DMS53 treated with DMSO at 0.1 percent for 48 hours (cell line): ENCODE results near the gene C1orf159.

Source experiments
- DNase-seq: peaks from one replicate; lab custom pipeline; 2025; ENCODE audit not compliant: unreplicated experiment; lab: John Stamatoyannopoulos, UW

The C1orf159 gene

DNA sequence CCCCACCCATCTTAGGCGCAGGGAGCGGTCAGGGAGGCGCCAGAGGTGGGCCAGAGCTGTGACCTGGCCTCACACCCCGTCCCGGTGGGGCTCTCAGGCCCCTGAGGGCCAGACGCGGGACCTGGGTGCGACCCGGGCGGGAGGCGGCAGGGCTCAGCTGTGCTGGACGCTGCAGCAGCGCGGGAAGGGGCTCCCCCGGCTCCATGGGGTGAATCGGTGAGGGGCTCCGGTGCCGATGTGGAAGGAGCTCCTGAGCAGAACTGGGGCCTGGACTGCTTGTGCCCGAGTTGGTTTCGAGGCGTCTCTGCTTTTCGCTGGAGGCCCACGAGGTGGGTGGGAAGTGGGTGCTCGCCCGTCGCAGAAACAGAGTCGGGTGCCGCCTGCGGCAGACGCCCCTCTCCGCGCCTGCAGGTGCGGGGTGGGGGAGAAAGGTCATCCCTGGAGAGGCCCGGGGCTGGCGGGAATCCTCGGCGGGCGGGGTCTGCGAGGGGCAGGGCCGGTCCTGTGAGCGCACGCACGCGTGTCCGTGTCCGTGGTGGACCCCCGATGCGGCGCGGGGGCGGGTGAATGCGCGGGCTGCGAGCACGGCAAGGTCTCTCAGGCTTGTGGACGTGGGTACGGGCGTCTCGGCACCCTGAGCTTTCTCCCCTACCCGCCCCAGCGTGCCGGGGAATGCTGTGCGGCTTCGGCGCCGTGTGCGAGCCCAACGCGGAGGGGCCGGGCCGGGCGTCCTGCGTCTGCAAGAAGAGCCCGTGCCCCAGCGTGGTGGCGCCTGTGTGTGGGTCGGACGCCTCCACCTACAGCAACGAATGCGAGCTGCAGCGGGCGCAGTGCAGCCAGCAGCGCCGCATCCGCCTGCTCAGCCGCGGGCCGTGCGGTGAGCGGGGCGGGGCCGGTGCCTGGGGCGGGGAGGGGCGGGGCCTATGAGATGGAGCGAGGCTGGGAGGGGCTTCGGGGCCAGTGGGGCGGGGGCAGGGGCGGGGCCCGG lies 75.6 kb downstream of the C1orf159 start:
- DNase-seq = peak; percentile 78

DNA sequence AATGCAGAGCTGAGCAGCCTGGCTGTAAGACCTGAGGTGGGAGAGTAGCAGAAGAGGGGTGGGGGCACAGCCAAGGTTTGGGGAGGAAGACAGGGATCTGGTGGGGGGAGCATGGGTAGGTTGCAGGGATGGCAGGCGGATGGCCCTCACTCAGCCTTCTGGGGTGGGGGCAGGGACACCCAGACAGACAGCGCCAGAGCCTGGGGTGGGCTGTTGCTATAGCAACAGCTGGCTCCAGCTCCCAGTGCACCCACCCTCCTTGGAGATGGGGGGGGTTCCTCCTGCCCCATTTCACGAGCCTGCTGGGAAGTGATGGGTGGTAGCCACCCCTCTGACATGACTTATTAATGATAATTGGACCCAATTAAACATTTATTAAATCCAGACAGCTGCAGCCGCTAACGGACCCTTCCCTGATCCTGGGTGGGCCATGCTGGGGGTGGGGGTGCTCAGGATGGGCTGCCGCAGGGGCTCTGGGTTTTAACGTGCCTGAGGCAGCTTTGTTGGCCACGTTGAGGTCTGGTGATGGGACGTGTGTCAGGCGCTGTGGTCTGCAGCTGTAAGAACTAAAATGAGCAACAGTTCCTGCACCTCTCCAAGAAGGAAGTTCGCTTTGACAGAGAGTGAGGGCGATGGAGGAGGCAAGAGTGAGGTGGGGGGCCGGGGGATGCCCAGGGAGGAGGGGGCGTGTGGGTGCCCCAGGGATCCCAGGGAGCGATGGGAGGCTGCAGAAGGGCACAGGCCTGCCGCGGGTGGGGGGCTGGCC lies 76.6 kb downstream of the C1orf159 start:
- DNase-seq = no peak

DNA sequence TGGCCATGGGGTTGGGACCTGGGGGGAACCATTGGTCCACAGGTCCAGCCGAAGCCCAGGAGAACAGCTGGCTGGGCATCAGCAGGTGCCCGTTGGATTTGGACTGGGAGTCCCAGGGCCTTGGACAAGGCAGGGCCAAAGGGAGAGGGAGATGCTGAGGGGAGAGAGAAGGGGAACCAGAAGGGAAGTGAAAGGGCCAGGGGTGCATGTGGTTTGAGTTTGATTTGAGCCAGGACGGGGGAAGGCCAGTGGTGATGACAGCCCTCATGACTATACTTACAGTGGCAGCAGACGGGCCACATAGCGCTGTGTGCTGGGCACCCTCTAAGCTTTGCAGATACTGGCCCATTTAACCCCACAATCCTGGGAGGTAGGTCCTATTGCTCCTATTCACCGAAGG lies 77.2 kb downstream of the C1orf159 start:
- no peak for DNase-seq

DNA sequence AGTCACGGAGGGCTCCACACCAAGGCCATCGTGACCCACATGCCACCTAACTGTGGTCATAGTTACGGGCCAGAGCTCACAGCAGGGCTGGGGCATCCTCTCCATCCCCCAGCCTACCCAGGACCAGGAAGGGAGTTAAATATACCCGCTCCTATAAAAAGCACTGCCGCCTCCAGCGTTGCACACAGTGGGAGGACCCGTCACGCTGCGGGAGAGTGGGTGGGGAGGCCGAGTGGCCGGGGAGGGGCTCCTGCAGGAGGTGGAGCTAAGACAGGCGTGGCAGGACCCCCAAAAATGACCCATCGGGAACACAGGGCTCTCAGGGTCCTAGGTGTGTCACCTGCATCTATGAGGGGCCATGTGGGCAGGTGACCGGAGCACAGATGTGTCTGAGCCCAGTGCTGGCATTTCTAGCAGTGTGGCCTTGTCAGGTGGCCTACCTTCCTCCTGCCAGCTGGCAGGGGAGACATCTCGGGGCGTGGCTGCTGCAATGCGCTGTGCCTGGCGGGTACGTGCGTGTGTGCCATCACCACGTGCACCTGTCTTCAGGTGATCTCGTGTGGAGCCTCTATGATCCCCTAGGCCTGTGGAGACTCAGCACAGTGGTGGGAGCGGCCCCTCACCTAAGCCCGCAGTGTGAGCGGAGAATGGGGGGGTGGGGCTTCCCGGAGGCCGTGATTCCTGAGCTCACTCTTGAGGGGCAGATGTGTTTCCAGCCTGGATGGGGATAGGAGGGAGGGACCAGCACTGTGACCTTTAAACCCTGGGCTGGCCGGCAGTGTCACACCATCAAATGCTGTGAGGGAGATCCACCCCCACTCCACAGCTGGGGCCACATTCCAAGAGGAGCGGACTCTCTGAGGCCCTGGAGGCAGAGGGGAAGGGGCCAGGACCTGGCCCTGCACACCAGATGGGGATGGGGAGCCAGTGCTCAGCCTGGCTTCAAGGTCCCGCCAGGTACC lies 78.2 kb downstream of the C1orf159 start:
- no peak for DNase-seq

DNA sequence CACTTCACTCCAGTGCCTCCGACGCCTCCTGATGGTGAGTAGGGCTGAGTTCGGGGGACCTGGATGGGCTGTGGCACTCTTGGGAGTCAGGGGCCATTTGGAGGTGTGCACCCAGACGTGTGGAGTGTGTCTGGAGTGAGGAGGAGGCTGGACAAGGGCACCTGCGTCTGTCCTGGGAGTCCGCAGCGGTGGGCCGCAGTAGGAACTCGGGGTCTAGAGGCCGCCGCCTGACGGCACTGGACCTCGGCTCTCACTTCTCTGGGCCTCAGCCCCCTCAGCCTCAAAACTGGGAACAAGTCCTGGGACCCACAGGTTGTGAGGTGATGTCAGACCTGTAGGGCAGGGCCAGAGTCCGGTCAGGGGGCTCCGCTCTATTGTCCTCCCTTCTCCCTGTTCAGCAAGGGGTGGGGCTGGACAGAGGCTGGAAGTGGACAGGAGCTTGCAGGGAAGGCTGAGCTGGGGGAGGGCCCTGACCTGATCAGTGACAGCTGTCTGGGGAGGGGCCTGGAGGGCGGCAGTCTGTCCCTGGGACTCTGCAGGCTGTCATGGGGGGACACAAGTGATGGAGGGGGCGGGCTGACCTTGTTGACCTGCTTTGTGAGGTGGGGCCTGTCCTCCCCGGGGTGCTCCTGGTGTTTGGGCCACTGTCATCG lies 80.5 kb downstream of the C1orf159 start:
- no peak for DNase-seq

DNA sequence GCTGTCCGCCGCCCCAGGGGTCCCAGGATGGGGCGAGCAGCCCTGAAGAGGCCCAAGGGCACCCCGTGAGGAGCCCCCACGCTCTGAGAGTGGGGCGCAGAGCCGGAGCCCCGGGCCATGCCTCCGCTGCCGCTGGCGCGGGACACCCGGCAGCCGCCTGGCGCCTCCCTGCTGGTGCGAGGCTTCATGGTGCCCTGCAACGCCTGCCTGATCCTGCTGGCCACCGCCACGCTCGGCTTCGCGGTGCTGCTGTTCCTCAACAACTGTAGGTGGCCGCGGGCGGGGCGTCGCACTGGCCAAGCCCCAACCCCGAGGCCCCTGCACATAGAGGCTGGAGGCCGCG lies 81.5 kb downstream of the C1orf159 start:
- DNase-seq = no peak

DNA sequence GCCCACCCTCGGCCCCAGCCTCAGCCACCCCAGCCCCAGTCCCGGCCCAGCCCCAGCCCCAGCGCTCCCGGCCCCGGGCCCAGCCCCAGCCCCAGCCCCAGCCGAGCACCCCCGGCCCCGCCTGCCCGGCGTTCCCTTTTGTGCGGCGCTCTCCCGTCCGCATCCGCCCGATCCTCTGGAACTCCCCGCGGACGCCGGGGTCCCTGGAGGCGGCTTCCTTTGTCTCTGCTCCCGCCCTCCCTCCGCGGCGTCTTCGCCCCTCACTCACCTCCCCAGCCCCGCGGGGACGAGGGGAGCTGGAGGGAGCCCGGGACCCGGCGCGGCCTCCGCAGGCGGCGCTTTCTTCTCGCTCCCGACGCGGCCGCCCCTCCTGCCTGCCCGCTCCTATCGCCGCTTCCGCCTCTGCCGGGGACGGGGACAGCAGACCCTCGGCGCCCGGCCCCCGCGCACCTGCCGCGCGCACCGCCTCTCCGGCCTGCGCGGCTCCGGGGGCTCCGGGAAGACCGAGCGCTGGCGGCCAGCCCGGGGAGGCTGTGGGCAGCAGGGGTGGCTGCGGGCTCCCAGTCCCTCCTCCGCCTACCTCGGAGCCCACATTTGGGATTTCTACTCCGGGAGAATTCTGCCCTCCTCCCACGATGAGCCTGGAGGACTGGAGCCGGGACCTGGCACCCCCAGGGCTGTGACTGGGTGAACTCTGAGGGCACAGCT lies 82.0 kb downstream of the C1orf159 start:
- no peak for DNase-seq

DNA sequence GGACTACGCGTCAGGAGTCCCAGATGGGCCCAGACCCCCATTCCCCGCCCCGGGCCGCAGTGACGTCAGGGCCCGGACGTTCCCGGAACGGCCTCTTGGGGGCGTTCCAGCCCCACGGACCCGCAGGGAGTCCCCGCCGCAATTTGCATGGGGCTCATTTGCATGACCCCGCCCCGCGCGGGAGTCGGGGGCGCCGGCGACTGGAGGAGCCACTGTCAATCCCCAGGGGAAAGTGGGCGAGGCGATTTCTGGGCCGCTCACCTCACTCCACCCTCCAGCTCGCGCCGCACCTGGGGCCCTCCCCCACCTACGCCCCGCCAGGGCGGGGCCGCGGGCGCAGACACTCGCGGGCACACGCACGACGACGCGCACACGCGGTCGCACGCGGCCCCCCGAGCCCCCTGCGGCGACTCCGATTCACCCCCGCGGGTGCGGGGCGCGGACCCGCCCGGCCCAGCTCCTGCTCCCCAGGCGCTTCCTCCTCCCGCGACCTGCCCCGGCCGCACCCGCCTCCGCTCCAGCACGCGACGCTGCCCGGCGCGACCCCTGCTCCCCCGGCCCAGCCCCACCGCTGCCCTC lies 82.8 kb downstream of the C1orf159 start:
- no peak for DNase-seq

DNA sequence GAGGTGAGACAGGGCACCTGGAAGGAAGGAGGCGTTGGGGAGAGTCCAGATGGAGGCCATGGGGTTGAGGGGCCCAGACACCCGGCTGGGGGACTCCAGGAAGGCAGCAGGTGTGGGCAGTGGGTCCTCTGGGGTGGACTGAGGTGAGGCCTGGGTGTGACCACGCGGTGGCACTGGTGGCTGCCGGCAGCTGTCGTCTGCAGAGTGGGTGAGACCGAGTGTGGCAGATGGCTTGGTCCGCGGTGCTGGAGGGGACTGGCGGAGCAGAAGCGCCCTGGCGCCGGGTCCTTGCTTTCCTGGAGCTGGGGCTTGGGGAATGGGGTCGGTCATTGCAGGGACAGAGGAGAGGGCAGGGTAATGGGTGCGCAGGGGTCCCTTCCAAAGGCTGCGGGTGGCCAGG lies 83.5 kb downstream of the C1orf159 start:
- no peak for DNase-seq
